Astrocyte of the hippocampus (primary cell): Measurements from ENCODE around the gene HAUS6.
"Not testable (repeated sequence)": the region's sequence is repeated elsewhere in the genome, so short reads cannot be mapped to it uniquely, and the experiment has no call there.

Source experiments
- DNase-seq: peaks from one replicate; pipeline ENCODE4 v3.0.0; 2011; ENCODE audit warnings: low read depth, low spot score

The HAUS6 gene

GRCh38 chr9:19102631-19103345 lies at the start of gene HAUS6:
Gene HAUS6, minus strand, starts transcription at chr9:19102904. Its CDS starts 253 bp downstream, at chr9:19102651.
- peak; percentile 98 for DNase-seq

GRCh38 chr9:19152160-19152498 lies 49.4 kb upstream of the HAUS6 start:
- DNase-seq = not testable (repeated sequence)

- DNase-seq = no peak
These were observed 48.9 kb upstream of the HAUS6 start for GRCh38 chr9:19151425-19152159.

DNA sequence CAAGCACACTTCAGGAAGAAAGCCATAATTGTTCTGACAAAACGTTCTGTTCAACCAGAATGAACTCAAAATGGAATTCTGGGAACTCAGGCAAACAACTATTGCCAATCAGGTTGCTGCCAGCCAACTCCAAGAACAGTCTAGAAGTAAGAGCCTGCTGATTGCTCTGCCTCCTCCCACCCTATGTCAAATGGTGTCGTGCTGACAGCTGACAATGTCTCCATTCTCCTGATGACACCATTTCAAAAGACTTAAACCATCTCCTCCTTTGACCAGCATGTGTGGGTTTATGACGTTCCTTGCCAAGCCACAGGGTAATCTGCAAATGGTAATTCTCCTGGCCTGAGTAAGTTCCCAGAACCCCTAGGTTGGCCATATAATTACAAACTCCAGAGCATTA lies 46.5 kb upstream of the HAUS6 start:
- DNase-seq = peak; percentile 66

GRCh38 chr9:19148187-19148586 lies 45.5 kb upstream of the HAUS6 start:
- peak; percentile 58 for DNase-seq

GRCh38 chr9:19146441-19147024 lies 43.8 kb upstream of the HAUS6 start:
- DNase-seq = no peak

DNA sequence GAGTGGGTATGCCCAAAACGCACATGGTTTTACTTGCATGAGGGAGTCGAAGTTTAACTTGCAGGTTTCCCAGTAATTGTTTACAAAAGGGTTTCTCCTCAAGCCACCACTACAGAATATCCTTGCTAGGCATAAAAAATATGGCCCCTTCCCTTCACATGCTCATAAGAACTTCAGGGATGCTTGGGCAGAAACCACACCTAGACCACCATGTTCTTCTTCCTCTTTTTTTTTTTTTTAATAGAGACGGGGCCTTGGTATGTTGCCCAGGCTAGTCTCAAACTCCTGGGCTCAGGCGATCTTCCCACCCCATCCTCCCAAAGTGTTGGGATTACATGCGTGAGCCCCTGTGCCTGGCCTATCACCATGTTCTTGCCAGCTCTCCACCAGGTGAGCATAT lies 43.2 kb upstream of the HAUS6 start:
- no peak for DNase-seq

- no peak for DNase-seq
These were observed 37.6 kb upstream of the HAUS6 start for GRCh38 chr9:19140259-19140658.

DNA sequence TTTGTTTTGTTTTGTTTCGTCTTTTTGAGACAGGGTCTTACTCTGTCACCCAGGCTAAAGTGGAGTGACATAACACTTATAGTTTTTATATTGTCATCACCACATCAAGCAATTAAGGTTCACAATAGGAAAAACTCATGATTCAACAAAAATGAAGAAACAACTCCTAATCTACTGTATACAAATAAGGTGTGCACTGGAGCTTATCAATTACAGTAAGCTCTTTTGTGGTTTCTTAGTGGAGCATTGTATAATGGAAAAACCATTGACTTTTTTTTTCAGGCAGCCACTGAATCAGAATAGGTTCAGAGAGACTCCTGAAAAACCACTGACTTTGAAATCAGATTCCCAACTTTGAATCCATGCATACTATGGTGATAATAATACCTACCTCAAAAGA lies 35.4 kb upstream of the HAUS6 start:
- peak; percentile 45 for DNase-seq

DNA sequence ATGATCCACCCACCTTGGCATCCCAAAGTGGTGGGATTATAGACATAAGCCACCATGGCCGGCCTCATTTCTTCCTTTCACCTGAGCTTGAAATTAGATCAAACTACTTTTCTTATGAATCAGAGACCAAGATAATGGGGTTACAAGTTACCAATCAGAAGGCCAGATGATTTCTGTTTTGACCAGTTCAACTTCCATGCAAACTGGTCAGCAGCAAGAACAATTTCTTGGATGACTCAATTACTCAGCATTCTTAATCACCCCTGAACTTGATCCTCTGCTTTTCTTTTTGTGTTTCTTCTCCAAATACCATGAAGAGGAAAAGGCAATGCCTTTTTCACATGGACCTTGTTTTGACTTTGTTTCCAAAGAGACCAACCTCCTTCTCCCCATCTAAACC lies 34.6 kb upstream of the HAUS6 start:
- peak; percentile 27 for DNase-seq

- DNase-seq = no peak
These were observed 33.4 kb upstream of the HAUS6 start for GRCh38 chr9:19136129-19136528.

DNA sequence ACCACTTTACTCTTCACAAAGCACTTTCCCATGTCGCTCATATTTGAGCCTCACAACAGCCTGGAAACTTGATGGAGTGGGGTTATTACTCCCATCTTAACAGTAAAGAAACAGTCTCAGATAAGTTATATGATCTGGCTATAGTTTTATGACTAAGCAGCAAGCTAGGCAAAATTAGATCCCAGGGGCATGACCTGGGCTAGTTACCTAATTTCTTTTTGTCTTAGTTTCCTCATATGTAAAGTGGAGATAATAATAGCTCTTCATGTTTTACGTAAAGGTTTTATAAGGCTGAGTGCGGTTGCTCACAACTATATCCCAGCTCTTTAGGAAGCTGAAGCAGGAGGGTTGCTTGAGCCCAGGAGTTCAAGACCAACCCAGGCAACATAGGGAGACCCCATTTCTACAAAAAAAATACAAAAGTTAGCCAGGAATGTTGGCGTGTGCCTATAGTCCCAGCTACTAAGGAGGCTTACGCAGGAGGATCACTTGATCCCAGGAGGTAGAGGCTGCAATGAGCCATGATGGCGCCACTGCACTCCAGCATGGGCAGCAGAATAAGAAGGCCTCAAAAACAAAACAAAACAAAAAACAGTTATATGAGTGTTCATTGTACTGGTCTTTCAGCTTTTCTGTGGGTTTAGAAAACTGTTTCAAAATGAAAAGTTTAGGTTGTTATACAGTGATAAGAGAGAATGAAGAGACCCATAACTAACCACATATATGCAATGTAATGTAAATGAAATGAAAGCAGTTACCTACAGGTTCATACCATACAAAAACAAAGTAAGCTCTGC lies 31.0 kb upstream of the HAUS6 start:
- no peak for DNase-seq

GRCh38 chr9:19130436-19130835 lies 27.7 kb upstream of the HAUS6 start:
- DNase-seq = no peak

DNA sequence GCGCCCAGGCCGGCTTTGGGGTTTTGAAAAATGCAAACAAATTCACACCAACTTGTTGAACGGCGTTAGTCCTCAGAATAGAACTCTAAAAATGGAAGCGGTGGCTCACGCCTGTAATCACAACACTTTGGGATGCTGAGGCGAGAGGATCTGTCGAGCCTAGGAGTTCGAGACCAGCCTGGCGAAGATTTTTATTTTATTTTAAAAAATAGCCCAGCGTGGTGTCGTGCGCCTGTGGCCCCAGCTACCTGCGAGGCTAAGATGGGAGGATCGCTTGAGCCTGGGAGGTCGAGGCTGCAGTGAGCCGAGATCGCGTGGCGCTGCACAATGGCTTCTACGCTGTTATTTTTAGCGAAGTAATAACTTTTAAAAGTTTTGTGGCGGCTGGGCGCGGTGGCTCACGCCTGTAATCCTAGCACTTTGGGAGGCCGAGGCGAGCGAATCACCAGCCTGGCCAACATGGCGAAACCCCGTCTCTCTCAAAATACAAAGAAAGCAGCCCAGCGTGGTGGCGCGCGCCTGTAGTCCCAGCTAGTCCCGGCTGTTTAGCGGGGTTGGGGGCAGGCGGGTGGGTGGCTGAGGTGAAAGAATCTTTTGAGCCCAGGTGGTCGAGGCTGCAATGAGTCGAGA lies 25.3 kb upstream of the HAUS6 start:
- DNase-seq = peak; percentile 44

- DNase-seq = no peak
These were observed 21.7 kb upstream of the HAUS6 start for GRCh38 chr9:19124430-19124793.

- DNase-seq = no peak
These were observed 19.9 kb upstream of the HAUS6 start for GRCh38 chr9:19122490-19123042.

DNA sequence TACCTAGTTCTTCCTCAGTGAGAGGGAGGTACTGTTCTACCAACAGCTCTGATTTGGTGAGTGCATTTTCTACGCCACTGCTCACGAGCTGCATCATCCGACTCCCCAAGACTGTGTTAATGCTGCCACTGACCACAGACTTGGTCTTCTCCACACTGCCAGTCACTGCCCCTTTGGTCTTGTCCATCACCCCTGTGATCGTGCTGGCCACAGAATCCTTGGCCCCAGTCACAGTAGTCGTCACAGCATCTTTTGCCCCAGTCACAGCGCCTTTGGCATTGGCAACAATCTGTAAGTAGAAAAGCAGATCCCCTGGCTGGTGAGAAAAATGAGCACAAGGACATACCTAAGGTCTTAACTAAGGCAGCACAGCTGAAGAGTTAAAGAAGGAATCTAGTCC lies 18.2 kb upstream of the HAUS6 start:
- DNase-seq = no peak

DNA sequence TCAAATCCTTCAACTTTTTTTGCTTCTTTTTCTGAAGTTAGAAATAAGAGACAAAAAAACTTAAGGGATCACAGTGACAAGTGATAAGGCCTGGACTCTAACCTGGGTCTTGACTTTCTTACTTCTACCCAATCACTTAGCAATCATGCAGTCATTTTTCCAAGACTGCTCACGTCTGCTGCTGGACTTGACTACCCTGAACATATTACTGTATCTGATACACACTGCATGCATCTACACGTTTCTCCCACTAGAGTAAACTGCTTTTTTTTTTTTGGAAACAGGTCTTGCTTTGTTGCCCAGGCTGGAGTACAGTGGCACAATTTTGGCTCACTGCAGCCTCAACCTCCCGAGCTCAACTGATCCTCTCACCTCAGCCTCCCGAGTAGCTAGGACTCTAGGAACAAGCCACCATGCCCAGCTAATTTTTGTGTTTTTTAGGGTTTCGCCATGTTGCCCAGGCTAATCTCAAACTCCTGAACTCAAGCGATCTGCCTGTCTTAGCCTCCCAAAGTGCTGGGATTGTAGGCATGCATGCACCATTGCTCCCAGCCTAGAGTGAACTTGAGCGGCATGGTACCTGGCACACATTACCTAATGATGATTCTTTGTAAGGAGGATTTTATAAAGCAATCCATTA lies 17.2 kb upstream of the HAUS6 start:
- no peak for DNase-seq

DNA sequence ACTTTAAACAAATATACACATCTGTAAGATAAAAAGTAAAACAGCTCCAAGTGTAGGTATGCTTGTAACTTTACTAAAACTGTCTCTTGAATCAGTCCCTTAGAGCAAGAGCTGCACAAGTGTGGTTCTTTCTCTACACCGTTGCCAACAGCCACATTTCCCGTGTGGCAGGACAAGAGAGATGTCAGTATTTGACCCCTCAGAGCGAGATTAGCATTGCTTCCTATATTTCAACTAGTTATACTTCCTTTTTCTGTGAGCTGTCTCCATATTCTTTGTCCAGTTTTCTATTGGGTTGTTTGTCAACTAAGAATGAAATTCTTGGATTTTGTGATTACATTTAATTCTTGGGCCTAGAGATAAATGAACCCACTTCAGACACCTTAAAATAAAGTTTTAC lies 16.5 kb upstream of the HAUS6 start:
- DNase-seq = no peak

DNA sequence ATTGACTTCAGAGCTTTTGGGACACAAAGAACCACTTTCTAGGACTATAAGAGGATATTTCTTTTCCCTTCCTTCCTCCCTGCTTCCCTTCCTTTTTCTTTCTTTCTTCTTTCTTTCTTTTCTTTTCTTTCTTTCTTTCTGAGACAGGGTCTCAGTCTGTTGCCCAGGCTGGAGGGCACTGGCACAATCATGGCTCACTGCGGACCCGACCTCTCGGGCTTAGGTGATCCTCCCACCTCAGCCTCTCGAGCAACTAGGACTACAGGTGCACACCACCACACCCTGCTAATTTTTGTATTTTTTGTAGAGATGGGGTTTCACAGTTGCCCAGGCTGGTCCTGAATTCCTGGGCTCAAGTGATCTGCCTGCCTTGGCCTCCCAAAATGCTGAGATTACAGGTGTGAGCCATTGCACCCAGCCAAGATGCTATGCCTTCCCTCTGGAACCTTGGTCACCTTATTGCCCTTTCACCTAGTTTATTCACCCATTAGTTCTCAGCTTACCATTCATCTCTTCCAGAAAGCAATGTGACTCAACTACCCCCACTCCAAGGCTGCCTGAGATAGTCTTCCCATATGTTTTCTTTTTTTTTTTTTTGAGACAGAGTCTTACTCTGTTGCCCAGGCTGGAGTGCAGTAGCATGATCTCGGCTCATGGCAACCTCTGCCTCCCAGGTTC lies 14.5 kb upstream of the HAUS6 start:
- DNase-seq = no peak
